ENCODE measurements around the gene SPG21. TPM values are rescaled to one million over a fixed set of nuclear protein-coding genes. Genes with fewer than 3 reads are reported as not detected.

The SPG21 gene
- total RNA-seq, 1 experiment from 2014 or later = 53.0 TPM

- peaks cover 7% of the 10 kb centered on the region for H3K79me2 ChIP-seq (ENCODE audit: low read length)
- no peaks in the 10 kb centered on the region for H3K9me2 ChIP-seq (replicated peaks; ENCODE audit: low read length)
- H3K9me3 ChIP-seq (ENCODE audit: low read length) = no peaks in the 10 kb centered on the region
- no peak overlapping the region for H3K4me3 ChIP-seq (ENCODE audit: low read length)
- ChIA-PET CTCF (interaction anchor here (0.6 to 1.0 kb wide), 3 partner anchors 9 to 138 kb away, joined by 3 to 8 read pairs (median 6); no protein-coding TSS in a partner anchor), POLR2A (ENCODE audit: unreplicated experiment) (no interaction called here)
- ATAC-seq = peak; percentile 46
- H3K36me3 ChIP-seq (ENCODE audit: low read depth, low read length) = no peaks in the 10 kb centered on the region
- no peaks in the 10 kb centered on the region for H4K20me1 ChIP-seq (ENCODE audit: low read length)
- H3K4me2 ChIP-seq (ENCODE audit: low read length) = peak overlapping the region; percentile 61; the same call in 1 of the 2 replicates
- no peak overlapping the region for H3K27ac ChIP-seq (ENCODE audit: low read length)
- H3K27me3 ChIP-seq (ENCODE audit: low read length) = no peaks in the 10 kb centered on the region
- intact Hi-C loops (cut with micrococcal nuclease) = loop anchor here (1.0 to 5.0 kb wide), 4 partner anchors 21 to 264 kb away; partner anchors contain the start of gene RNU5A-1
- H3K9ac ChIP-seq (ENCODE audit: low read length) = no peak overlapping the region
- TF ChIP-seq, protein P1, sequence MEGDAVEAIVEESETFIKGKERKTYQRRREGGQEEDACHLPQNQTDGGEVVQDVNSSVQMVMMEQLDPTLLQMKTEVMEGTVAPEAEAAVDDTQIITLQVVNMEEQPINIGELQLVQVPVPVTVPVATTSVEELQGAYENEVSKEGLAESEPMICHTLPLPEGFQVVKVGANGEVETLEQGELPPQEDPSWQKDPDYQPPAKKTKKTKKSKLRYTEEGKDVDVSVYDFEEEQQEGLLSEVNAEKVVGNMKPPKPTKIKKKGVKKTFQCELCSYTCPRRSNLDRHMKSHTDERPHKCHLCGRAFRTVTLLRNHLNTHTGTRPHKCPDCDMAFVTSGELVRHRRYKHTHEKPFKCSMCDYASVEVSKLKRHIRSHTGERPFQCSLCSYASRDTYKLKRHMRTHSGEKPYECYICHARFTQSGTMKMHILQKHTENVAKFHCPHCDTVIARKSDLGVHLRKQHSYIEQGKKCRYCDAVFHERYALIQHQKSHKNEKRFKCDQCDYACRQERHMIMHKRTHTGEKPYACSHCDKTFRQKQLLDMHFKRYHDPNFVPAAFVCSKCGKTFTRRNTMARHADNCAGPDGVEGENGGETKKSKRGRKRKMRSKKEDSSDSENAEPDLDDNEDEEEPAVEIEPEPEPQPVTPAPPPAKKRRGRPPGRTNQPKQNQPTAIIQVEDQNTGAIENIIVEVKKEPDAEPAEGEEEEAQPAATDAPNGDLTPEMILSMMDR (conservative IDR thresholded peaks at IDR 0.05; ENCODE audit: low read depth, low read length) = peak; percentile 44
- TF ChIP-seq EZH2 (IDR thresholded peaks at IDR 0.05; ENCODE audit: low read length, unreplicated experiment) (no peak), EZH2phosphoT487 (IDR thresholded peaks at IDR 0.05; ENCODE audit: borderline replicate concordance, low read length) (no peak)
- BruUV-seq (replicated peaks) = no TSS peak
- peak overlapping the region; percentile 69; the same call in 1 of the 2 replicates for H2AFZ ChIP-seq (ENCODE audit: low read length)
- H3K4me1 ChIP-seq (ENCODE audit: insufficient read depth, low read length) = peaks cover 5% of the 10 kb centered on the region; the same call in 1 of the 2 replicates
- no peaks in the 10 kb centered on the region for H3F3A ChIP-seq (ENCODE audit: low read length, unreplicated experiment)
- DNase-seq = peak; percentile 40
These were observed 44.0 kb upstream of the SPG21 start for GRCh38 chr15:65033659-65034269.

DNA sequence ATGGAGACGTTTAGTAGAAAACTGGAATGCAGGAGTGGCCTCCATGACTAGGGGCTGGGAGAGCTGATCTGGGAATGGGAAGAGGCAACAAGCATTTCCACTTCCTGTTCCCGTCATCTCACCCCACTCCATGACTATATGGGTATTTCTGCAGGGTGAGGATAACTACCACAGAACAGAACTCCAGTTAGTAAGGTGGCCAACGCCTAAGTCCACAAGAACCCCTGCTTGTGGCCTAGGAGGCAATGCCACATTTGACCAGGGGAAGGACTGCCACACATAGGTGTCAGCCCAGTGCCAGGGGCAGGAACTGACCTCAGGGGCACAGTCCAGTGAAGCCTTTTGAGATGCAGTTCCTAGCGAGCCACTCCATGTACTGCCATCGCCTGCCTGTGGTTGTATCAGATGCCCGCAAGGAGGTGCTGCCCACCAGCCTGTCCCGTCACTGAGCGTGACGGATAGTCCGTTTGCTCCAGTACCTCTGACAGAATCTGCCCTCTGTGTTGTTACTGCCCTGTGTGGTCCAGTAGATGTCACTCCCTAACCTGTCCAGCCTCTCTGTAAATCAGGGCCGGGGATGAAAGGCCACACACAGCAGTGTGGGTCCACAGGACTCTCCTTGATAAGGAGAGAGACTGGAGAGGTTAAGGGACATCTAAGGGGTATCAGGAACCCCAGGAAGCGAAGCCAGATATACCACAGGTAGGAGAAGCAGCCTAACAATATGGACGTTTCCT lies 43.3 kb upstream of the SPG21 start:
- Histone ChIP-seq H2AFZ (ENCODE audit: low read length) (peak overlapping the region; percentile 69), H3K9me2 (replicated peaks; ENCODE audit: low read length) (no peaks in the 10 kb centered on the region), H3K36me3 (ENCODE audit: low read depth, low read length) (no peaks in the 10 kb centered on the region), H3K4me1 (ENCODE audit: insufficient read depth, low read length) (peaks cover 11% of the 10 kb centered on the region; the same call in 1 of the 2 replicates), H3F3A (ENCODE audit: low read length, unreplicated experiment) (no peaks in the 10 kb centered on the region), H3K27ac (ENCODE audit: low read length) (no peak overlapping the region), H3K4me2 (ENCODE audit: low read length) (peak overlapping the region; percentile 61), H3K79me2 (ENCODE audit: low read length) (peaks cover 15% of the 10 kb centered on the region), H3K9me3 (ENCODE audit: low read length) (no peaks in the 10 kb centered on the region), H4K20me1 (ENCODE audit: low read length) (no peaks in the 10 kb centered on the region), H3K4me3 (ENCODE audit: low read length) (no peak overlapping the region), H3K27me3 (ENCODE audit: low read length) (no peaks in the 10 kb centered on the region), H3K9ac (ENCODE audit: low read length) (no peak overlapping the region)
- no peak for TF ChIP-seq EZH2phosphoT487 (IDR thresholded peaks at IDR 0.05; ENCODE audit: borderline replicate concordance, low read length)
- TF ChIP-seq, protein P1 (conservative IDR thresholded peaks at IDR 0.05; ENCODE audit: low read depth, low read length) = peak; percentile 86
- peak; percentile 85 for ATAC-seq
- DNase-seq = peak; percentile 83
- intact Hi-C loops (cut with micrococcal nuclease) = loop anchor here (1.0 to 5.0 kb wide), 4 partner anchors 21 to 264 kb away; partner anchors contain the start of gene RNU5A-1
- ChIA-PET CTCF (interaction anchor here (0.6 to 1.0 kb wide), 2 partner anchors 10 to 88 kb away, joined by 6 to 8 read pairs; no protein-coding TSS in a partner anchor), POLR2A (ENCODE audit: unreplicated experiment) (no interaction called here)
- BruUV-seq (replicated peaks) = no TSS peak

Measured in PC-3 (cell line).